HCT116 (cell line): ENCODE results near the gene LOXHD1.

Experiments used
- EZH2phosphoT487 ChIP-seq: fragments of 200-600 bp; IDR thresholded peaks from 2 replicates; pipeline ENCODE4 v1.6.1; 2018; ENCODE audit warnings: antibody characterized with exemption, borderline replicate concordance
- JUND ChIP-seq: IDR thresholded peaks from 2 replicates; pipeline ENCODE4 v1.6.1; 2012
- POLR2A ChIP-seq: IDR thresholded peaks from 2 replicates; pipeline ENCODE4 v1.7.0; 2011; ENCODE audit warnings: borderline replicate concordance; ENCODE audit not compliant: insufficient read depth, insufficient read length; ENCODE audit errors: extremely low read depth
- POLR2AphosphoS5 ChIP-seq: IDR thresholded peaks from 2 replicates; pipeline ENCODE4 v1.6.1; 2011; ENCODE audit warnings: mild to moderate bottlenecking, low read depth, low read length, moderate library complexity
- TF ChIP-seq, protein P1 (sequence below), 3 experiments: fragments of 200-600 bp in 1 of 3; sonication (generic) in 1 of 3; IDR thresholded peaks in 2 of 3; conservative IDR thresholded peaks in 1 of 3; 2 replicates each; pipeline ENCODE4 v1.5.1; 2012 to 2017; ENCODE audit warnings: low read depth in 2 of 3, low read length in 2 of 3, antibody characterized with exemption in 1 of 3, borderline replicate concordance in 1 of 3, control low read depth in 1 of 3, mild to moderate bottlenecking in 1 of 3, mixed read lengths in 1 of 3, mixed run types in 1 of 3, moderate library complexity in 1 of 3; ENCODE audit not compliant: insufficient read depth in 1 of 3

DNA sequence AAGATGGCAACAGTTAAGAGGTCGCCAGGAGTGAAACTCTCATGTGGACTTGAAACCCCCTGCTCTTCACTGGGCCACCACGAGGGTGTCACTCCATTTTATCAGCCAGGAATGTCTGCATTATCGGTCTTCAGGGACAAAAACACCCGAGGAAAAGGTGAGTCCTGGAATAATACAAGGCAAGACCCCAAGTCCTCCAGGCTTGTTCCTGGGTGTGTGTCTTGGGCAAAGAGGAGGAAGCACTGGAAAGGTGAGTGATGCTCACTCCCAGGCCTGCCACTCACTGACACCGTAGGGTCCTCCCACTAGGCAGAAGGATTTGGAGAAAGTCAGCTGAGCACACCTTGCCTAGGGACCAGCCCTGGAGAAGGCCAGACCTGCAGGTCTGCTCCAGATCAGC, 86.9 kb downstream of the LOXHD1 start:
- TF ChIP-seq, protein P1, sequence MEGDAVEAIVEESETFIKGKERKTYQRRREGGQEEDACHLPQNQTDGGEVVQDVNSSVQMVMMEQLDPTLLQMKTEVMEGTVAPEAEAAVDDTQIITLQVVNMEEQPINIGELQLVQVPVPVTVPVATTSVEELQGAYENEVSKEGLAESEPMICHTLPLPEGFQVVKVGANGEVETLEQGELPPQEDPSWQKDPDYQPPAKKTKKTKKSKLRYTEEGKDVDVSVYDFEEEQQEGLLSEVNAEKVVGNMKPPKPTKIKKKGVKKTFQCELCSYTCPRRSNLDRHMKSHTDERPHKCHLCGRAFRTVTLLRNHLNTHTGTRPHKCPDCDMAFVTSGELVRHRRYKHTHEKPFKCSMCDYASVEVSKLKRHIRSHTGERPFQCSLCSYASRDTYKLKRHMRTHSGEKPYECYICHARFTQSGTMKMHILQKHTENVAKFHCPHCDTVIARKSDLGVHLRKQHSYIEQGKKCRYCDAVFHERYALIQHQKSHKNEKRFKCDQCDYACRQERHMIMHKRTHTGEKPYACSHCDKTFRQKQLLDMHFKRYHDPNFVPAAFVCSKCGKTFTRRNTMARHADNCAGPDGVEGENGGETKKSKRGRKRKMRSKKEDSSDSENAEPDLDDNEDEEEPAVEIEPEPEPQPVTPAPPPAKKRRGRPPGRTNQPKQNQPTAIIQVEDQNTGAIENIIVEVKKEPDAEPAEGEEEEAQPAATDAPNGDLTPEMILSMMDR (IDR thresholded peaks at IDR 0.05 in 2 of 3, conservative IDR thresholded peaks at IDR 0.05 in 1 of 3; ENCODE audit: borderline replicate concordance in 1 of 3, insufficient read depth in 1 of 3, low read depth in 2 of 3, low read length in 2 of 3) = no peak
- TF ChIP-seq POLR2AphosphoS5 (no peak), EZH2phosphoT487 (no peak), POLR2A (no peak), JUND (no peak)
